Gastroesophageal sphincter (tissue), 3 donors: ENCODE measurements around the gene PLOD2.

ENCODE experiments used
- CTCF ChIP-seq, 4 experiments: fragments of 200-600 bp in 2 of 4; fragments of 450-650 bp in 2 of 4; sonication (generic) in 1 of 4; IDR thresholded peaks; one replicate each; pipeline ENCODE4 v1.5.1; 2017 to 2019; ENCODE audit warnings: antibody characterized with exemption in 4 of 4, mild to moderate bottlenecking in 2 of 4, moderate library complexity in 2 of 4
- POLR2A ChIP-seq, 2 donors: fragments of 450-650 bp; IDR thresholded peaks; one replicate each; pipeline ENCODE4 v1.6.1; 2017; ENCODE audit warnings: antibody characterized with exemption in 2 of 2, mild to moderate bottlenecking in 2 of 2, moderate library complexity in 1 of 2

GRCh38 chr3:146178006-146178689, 17.2 kb upstream of the PLOD2 start:
- TF ChIP-seq CTCF (IDR thresholded peaks at IDR 0.05): no peak
- no peak for TF ChIP-seq POLR2A (IDR thresholded peaks at IDR 0.05)
